ENCODE measurements around the gene KDF1.
A peak's percentile ranks its signal among the peaks of the same experiment; 100 is the strongest.

The KDF1 gene

DNA sequence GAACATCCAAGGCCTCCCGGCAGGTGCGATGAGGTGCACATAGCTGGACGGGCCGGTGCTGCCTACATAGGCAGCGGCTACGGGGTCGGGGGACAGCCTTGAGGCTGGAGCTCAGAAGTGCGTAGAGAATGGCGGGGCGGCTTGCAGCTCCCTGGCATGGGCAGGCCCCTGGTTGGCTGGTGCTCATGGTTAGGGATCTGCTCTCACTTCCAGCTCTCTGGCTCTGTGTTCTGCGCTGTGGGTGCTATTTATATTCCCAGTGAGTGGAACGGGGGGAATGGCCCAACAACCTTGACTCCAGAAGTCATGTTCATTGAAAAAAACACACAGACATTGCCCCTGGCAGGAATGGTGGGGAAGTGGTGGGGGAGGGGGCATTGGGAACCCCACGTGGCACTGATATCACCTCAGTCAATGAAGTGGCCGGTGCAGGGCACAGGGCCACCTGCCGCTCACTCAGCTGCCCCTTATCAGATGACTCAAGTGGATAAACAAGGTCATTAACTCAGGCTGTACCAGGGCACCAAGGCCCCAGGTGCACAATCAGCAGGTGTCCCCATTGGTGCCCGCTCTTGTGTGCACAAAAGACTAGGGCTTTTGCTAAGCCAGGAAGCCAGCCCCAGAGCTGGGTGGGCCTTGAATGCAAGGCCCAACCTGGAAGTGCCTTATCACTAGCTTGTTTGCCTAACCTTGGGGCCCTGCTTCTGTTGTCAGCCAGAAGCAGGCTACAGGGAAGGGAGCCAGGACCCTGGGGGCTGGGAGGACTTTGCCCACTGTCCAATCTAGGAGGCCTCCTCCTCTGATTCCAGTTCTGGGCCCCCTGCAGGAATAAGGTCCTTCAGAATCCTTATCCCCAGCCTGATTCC is 46.3 kb downstream of the KDF1 start, which contains the start of gene NR0B2:
Gene NR0B2 (minus strand): TSS at position 222 of the 866 bp plus-strand sequence. CDS start 35 bp downstream, at position 187.
- DNase-seq (ENCODE audit: low spot score): no peak

DNA sequence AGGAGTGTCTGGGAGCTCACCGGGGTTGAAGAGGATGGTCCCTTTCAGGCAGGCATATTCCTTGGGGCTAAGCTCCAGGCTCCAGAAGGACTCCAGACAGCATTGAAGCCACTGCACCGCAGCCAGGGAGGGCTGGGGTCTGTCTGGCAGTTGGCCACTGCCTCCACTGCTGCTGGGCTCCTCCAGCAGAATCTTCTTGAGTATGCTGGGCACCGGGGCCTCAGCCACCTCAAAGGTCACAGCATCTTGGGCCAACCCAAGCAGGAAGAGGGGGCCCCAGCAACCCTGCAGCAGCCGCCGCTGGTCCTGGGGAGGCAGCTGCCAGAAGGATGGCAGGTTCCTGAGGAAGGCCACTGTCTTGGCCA is 46.9 kb downstream of the KDF1 start:
- DNase-seq (ENCODE audit: low spot score): no peak

DNA sequence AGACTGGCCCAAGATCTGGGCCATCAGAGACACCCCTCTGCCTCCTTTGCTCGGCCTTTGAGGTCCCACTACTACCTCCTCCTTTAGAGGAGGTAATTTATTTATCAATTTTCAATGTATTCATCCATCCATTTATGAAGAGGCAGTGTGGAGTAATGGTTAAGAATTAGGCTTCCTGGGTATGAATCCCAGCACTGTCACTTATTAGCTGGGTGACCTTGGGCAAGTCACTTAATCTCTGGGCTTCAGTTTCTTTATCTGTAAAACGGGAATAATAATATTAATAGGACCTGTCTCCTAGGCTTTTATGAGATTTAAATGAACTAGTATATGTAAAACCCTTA is 48.1 kb downstream of the KDF1 start:
- no peak for DNase-seq (ENCODE audit: low spot score)

DNA sequence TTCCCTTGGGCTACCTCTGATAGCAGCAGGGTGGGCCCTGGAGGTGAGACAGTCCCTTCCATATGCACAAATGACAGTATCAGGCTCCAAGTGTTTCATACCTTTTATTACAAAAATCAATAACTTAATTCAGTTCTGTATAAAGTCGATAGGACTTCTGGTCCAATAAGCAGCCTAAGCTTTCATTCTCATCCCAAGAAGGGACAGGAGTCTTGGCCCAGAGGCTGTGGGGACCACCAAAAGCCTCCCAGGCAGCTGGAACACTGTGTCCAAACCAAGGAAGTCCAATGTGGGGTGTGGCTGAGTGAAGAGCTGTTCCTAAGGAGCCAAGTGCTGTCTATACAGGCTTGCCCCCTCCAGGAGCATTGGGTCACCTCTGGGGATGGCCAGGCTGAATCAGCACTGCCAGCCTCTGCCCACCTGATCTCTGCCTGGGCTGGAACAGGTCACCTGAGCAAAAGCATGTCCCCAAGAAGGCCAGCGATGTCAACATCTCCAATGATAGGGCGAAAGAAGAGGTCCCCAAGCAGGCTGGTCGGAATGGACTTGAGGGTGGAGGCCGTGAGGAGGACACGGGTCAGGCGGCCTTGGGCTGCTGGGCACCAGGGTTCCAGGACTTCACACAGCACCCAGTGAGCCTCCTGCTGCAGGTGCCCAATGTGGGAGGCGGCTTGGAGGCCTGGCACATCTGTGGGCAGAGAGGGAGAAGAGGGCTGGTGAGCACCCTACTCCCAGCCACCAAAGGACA is 48.7 kb downstream of the KDF1 start:
- no peak for DNase-seq (ENCODE audit: low spot score)

DNA sequence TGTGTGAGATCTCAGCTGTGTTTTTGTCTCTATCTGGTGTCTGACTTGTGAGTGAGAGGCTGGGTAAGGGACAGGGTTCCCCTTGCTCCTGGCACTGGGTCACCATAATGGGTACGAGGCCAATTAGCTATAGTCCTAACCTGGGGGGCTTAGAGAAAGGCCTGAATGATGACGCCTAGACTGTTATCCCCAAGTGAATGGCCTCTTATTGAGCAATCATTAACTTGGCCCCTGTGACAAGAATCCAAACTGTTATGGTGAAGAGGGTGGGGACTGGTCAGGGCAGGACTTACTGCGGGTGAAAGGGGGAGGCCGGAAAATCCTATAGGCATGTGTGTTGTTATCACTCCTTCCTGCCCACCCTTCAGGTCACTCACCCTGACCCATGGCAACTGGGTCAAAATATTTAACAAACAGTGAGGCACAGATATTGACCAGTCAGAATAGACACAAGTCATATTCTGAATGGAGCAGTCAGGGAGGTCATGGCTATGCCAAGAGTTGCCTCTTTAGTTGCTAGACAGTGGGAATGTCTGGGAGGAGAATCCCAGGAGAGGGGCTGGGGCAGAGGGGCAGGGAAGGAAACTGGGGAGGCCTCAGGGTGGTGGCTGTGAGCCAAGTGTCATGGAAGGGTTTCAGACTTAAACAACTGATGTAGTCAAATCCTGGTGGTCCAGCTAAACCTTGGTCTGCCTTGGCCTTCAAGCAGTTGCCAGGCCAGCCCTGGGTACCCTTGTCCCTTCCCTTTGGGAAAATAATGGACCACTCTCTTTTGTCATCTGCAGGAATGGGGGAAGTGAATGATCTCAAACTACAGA is 49.7 kb downstream of the KDF1 start:
- no peak for DNase-seq (ENCODE audit: low spot score)

- no peak for DNase-seq (ENCODE audit: low spot score)
Measured at GRCh38 chr1:26909951-26910342, 50.3 kb downstream of the KDF1 start.

- DNase-seq (ENCODE audit: low spot score): no peak
Measured at GRCh38 chr1:26907071-26907917, 53.0 kb downstream of the KDF1 start.

DNA sequence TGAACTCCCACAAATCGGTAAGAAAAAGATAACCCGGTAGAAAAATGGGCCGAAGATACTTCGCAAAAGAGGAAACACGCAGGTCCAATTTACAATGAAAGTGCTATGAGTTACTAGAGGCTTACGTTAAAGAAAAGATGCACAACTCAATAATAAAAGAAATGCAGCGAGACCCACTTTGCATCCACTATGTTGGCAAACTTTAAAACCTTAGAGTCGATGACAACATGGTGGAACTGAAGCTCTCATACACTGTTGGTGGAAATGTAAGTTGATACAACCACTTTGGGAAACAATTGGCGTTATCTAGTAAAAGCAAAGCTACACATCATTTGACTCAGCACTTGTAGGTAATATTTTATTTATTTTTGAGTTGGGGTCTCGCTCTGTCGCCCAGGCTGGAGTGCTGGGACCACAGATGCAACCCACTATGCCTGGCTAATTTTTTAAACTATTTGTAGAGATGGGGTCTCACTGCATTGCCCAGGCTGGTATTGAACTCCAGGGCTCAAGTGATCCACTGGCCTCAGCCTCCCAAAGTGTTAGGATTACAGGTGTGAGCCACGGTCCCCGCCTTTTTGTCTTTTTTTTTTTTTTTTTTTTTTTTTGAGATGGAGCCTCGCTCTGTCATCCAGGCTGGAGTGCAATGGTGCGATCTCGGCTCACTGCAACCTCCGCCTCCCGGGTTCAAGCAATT is 59.3 kb downstream of the KDF1 start:
- DNase-seq (ENCODE audit: low spot score): no peak

DNA sequence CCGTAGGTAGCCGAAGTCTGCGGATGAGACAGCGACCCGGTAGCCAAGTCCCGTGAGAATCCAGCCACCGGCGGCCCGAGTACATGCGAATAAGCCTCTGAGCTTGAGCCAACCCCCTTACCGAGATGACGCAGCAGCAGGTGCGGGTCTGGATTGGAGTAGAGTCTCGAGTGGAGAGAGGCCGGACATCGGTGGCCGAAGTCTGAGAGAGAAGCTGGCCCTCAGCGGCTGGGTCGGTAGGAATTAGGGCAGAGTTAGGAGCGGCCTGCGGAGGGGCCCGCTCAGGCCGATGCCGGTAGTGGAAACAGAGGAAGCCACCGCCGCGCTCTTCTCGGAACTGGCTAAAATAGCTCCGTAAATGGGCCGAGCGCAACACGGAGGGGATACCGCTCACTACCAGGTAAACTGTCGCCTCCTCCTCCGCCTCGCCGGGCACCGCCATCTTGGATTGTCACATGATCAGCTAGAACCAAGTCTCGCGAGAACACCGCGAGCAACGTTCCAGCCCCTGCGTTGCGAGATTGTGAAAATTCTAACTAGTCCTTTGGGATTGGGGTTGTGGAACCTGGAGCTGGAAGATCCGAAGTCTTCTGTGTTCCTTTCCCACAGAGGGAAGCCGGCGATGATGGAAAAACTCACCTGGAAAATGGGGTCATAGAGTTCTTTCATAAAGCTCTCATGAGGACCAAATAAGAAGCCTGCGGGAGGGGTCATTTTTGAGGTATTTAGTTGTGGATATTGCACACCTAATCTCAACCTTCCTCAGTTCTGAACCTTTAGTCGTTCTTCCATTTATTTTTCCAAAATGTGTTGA is 60.1 kb downstream of the KDF1 start, which contains the start of gene GPATCH3:
Gene GPATCH3 (minus strand): TSS at position 467 of the 814 bp plus-strand sequence. CDS start 25 bp downstream, at position 442.
- DNase-seq (ENCODE audit: low spot score): peak; percentile 90

All from CD4-positive, alpha-beta T cell treated with Interleukin-15 for 4 hours (primary cell).